ENCODE measurements around the gene LTB4R.
A peak's percentile ranks its signal among the peaks of the same experiment; 100 is the strongest.

LTB4R gene

GRCh38 chr14:24325041-24325530, 13.8 kb downstream of the LTB4R start:
- no peak for DNase-seq

- DNase-seq, result peak; percentile 29
Measured at GRCh38 chr14:24325963-24326362, 14.7 kb downstream of the LTB4R start.

- DNase-seq, result no peak
Measured at GRCh38 chr14:24327303-24327702, 16.0 kb downstream of the LTB4R start.

GRCh38 chr14:24327914-24328313, 16.6 kb downstream of the LTB4R start:
- DNase-seq, result peak; percentile 36

- DNase-seq, result no peak
Measured at GRCh38 chr14:24329073-24329663, 17.9 kb downstream of the LTB4R start.

- DNase-seq, result no peak
Measured at GRCh38 chr14:24329736-24330135, 18.4 kb downstream of the LTB4R start.

GRCh38 chr14:24330973-24331674, 19.8 kb downstream of the LTB4R start:
- no peak for DNase-seq

GRCh38 chr14:24331731-24332267, 20.5 kb downstream of the LTB4R start:
- no peak for DNase-seq

- DNase-seq, result peak; percentile 93
Measured at GRCh38 chr14:24332268-24332993, 21.1 kb downstream of the LTB4R start.

- DNase-seq, result peak; percentile 48
Measured at GRCh38 chr14:24334431-24335291, 23.4 kb downstream of the LTB4R start, which contains the start of gene ADCY4. Gene ADCY4, minus strand, starts transcription at chr14:24335071. Its CDS starts 419 bp downstream, at chr14:24334652.

GRCh38 chr14:24335461-24336171, 24.3 kb downstream of the LTB4R start:
- no peak for DNase-seq

- no peak for DNase-seq
Measured at GRCh38 chr14:24337144-24337823, 26.0 kb downstream of the LTB4R start.

- DNase-seq, result no peak
Measured at GRCh38 chr14:24337824-24338175, 26.5 kb downstream of the LTB4R start.

GRCh38 chr14:24338843-24339242, 27.5 kb downstream of the LTB4R start:
- no peak for DNase-seq

- DNase-seq, result peak; percentile 51
Measured at GRCh38 chr14:24339284-24340151, 28.2 kb downstream of the LTB4R start, which contains the start of gene RIPK3. Gene RIPK3, minus strand, starts transcription at chr14:24339991. Its CDS starts 165 bp downstream, at chr14:24339826.

- DNase-seq, result no peak
Measured at GRCh38 chr14:24340606-24341005, 29.3 kb downstream of the LTB4R start.

- no peak for DNase-seq
Measured at GRCh38 chr14:24342889-24343288, 31.6 kb downstream of the LTB4R start.

- DNase-seq, result no peak
Measured at GRCh38 chr14:24343795-24344660, 32.7 kb downstream of the LTB4R start.

- DNase-seq, result no peak
Measured at GRCh38 chr14:24347134-24347533, 35.8 kb downstream of the LTB4R start.

Data from eye (tissue), 1 donor.